ENCODE data around the gene SEC61A1.

Gene SEC61A1

DNA sequence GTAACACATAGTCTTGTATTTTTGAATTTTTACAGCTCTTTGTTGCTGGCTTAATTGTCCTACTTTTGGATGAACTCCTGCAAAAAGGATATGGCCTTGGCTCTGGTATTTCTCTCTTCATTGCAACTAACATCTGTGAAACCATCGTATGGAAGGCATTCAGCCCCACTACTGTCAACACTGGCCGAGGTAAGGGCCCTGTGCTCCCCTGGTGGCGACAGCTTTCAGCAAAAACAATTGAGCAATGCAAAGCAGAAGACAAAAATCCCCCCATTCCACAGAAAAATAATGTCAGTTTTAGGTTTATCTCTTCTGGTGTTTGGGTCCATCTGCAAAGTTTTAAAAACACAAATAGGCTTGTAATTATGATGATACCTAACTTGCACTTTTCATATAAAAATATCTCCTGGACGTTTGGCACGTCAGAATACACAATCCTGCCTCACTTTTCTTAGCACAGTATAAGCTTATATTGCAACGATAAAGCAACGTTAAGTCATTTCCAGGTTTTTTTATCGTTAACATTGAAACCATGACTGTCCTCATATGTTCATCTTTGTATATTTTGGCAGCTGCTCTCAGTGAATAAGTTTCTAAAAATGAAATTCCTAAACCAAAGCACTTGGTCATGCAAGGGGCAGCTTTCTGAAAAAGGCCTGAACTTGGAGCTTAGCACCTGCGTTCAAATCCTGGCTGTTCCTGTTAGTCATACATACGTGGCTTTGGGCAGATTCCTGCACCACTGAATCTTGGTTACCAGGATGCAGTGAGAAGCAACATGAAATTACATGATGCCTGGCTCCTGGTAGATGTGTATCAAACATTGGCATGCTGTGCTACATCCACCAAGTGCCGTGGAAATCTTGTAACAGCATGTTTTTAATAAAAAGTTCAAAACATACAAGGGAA is 8.5 kb downstream of the SEC61A1 start:
- no peak for DNase-seq

- DNase-seq = no peak
Measured at GRCh38 chr3:128062033-128062745, 10.0 kb downstream of the SEC61A1 start.

GRCh38 chr3:128063865-128064264 is 11.6 kb downstream of the SEC61A1 start:
- no peak for DNase-seq

DNA sequence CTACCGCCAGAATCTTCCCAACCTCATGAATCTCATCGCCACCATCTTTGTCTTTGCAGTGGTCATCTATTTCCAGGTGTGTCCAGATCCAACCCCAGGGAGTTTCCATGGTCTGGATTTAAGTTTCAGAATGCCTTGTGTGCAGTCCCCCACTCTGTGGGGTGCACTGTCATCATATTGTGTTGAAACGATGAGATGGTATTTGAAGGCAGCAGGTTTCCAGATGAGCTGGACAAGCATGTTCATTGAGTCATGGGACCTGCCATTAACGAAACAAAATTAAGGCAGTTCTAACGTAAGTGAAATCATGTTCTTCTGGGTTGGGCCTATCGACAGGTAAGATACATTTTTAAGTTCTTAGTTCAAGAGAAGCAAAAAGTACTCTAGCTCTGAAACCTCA is 12.7 kb downstream of the SEC61A1 start:
- DNase-seq = no peak

DNA sequence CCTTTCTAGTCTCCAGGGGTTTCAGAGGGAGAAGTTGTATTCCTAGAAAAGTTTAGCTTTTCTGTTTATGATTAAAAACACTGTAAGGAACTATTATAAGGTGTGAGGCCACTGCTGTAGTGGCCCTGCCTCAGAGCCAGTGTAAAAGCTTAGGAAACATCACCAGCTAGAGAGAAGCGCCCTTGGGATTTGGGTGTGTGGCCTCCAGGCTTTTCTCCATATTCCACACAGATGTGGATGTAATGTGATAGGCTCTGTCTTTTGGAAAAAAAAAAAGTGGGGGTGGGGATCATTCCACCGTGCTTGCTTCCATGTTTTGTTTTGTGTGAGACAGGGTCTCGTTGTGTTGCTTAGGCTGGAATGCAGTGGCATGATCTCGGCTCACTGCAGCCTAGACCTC is 13.9 kb downstream of the SEC61A1 start:
- DNase-seq = no peak

GRCh38 chr3:128066676-128067075 is 14.4 kb downstream of the SEC61A1 start:
- DNase-seq = no peak

- no peak for DNase-seq
Measured at GRCh38 chr3:128067489-128067888, 15.3 kb downstream of the SEC61A1 start.

DNA sequence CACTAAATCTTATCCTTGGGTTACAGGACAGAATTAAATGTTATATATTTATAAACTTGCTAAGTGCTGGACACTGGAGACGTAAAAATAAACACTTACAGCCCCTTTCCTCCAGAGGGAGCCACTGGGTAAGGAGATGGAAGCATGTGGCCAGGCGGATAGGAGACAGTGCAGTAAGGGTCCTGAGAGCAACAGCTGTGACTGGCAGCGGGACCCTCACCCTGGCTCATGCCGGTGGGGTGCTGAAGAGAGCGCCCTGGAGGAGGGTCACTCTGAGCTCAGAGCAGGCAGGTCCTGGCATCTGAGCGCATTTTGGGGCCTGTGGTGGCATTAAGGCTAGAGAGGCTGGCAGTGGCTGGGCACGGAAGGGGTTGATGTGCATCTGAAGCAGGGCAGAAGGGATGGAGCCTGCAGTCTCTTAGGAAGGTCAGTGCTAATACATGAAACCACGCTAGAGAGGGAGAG is 16.0 kb downstream of the SEC61A1 start:
- no peak for DNase-seq

DNA sequence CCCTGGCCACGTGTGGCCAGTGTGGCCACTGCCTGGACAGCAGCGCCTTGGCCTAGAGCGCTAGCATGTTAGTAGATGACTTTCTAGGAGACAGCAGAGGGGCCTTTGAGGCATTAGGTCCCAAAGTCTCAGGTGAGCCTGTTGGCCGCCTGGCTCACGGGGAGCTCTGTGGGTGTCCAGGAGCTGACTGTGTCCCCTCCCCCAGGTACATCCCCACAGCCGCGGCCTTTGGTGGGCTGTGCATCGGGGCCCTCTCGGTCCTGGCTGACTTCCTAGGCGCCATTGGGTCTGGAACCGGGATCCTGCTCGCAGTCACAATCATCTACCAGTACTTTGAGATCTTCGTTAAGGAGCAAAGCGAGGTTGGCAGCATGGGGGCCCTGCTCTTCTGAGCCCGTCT is 17.0 kb downstream of the SEC61A1 start:
- no peak for DNase-seq

DNA sequence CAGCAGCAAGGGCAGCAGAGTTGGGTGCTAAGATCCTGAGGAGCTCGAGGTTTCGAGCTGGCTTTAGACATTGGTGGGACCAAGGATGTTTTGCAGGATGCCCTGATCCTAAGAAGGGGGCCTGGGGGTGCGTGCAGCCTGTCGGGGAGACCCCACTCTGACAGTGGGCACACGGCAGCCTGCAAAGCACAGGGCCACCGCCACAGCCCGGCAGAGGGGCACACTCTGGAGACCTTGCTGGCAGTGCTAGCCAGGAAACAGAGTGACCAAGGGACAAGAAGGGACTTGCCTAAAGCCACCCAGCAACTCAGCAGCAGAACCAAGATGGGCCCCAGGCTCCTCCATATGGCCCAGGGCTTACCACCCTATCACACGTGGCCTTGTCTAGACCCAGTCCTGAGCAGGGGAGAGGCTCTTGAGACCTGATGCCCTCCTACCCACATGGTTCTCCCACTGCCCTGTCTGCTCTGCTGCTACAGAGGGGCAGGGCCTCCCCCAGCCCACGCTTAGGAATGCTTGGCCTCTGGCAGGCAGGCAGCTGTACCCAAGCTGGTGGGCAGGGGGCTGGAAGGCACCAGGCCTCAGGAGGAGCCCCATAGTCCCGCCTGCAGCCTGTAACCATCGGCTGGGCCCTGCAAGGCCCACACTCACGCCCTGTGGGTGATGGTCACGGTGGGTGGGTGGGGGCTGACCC is 18.8 kb downstream of the SEC61A1 start:
- DNase-seq = no peak

GRCh38 chr3:128071771-128072453 is 19.7 kb downstream of the SEC61A1 start:
- no peak for DNase-seq

- DNase-seq = no peak
Measured at GRCh38 chr3:128072454-128073184, 20.4 kb downstream of the SEC61A1 start.

GRCh38 chr3:128073185-128073725 is 21.0 kb downstream of the SEC61A1 start:
- DNase-seq = no peak

GRCh38 chr3:128073807-128074206 is 21.6 kb downstream of the SEC61A1 start:
- no peak for DNase-seq

DNA sequence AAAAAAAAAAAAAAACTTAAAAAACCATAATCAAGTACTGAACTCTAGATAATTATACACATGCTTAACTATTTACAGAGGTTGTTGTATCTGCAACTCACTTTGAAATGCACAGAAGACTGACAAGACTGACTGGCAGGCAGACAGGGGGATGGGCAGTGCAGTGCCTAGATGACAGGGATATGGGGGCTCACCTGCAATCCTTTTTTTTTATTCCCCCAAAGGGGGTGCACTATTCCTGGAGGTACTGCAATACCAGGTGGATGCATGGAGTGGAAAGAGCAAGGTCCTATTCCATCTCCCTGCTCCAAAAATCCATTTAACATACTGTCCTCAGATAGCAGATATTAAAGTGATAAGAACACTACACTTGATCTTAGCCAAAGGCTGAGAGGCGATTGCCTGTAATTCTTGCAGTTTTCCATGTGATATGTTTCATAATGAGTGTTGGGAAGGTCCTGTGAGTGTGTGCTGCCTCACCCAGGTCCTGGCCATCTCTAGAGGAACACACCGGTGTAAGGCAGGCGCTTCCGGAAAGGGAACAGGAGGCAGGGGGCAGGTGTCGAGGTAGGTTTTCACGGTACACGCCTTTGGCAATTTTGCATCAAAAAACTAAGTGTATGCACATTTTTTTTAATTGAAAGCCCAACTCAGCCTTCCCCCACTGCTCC is 22.7 kb downstream of the SEC61A1 start:
- no peak for DNase-seq

- DNase-seq = no peak
Measured at GRCh38 chr3:128075522-128076482, 23.6 kb downstream of the SEC61A1 start.

- no peak for DNase-seq
Measured at GRCh38 chr3:128076483-128077201, 24.4 kb downstream of the SEC61A1 start.

- DNase-seq = no peak
Measured at GRCh38 chr3:128077202-128077624, 25.0 kb downstream of the SEC61A1 start.

GRCh38 chr3:128077665-128078064 is 25.4 kb downstream of the SEC61A1 start:
- no peak for DNase-seq

All from NCI-H1048 (cell line).